Colonic mucosa (tissue), 4 donors: ENCODE measurements around the gene ZNF684. TPM values are rescaled to one million over a fixed set of nuclear protein-coding genes. Genes with fewer than 3 reads are reported as not detected.
"Not testable (repeated sequence)": the region's sequence is repeated elsewhere in the genome, so short reads cannot be mapped to it uniquely, and the experiment has no call there.

Experiments
- DNase-seq: peaks from one replicate; pipeline ENCODE4 v3.0.0-alpha.2; 2020
- H3K27ac ChIP-seq: fragments of 200-600 bp; one replicate; pipeline ENCODE4 v1.8.0; 2021
- H3K27me3 ChIP-seq: fragments of 200-600 bp; one replicate; pipeline ENCODE4 v1.8.0; 2021
- H3K36me3 ChIP-seq: fragments of 200-600 bp; one replicate; pipeline ENCODE4 v1.8.0; 2021
- H3K4me1 ChIP-seq: fragments of 200-600 bp; one replicate; pipeline ENCODE4 v1.8.0; 2021; ENCODE audit warnings: mild to moderate bottlenecking
- H3K4me3 ChIP-seq: fragments of 200-600 bp; one replicate; pipeline ENCODE4 v1.8.0; 2021
- H3K9ac ChIP-seq, 2 donors: one replicate each; pipeline ENCODE4 v1.7.0; 2013; ENCODE audit warnings: control low read depth in 2 of 2, low read depth in 2 of 2, low read length in 2 of 2
- H3K9me3 ChIP-seq: fragments of 200-600 bp; one replicate; pipeline ENCODE4 v1.8.0; 2021
- CTCF ChIP-seq: fragments of 200-600 bp; IDR thresholded peaks from one replicate; pipeline ENCODE4 v1.8.0; 2022; ENCODE audit warnings: antibody characterized with exemption, mild to moderate bottlenecking
- intact Hi-C: fragments of 100-400 bp; cut with DNase I; formaldehyde crosslinking; loops from one replicate; pipeline ENCODE4 v1.14.1; 2022
- total RNA-seq, 2 donors: library from RNA; stranded (reverse); fragmentation: NEBNext Ultra II Directional in 1 of 2; extraction: Animal tissue kit (Norgen Biotek cat#: 25700) in 1 of 2; gene quantifications; one replicate each; pipeline ENCODE4 v1.2.1, GENCODE V29; 2021
- donor health status: healthy.
- donor health status: DM: no; HTN: no; CAD: no.
- donor health status: DM: no; HTN: no; CAD: no.

ZNF684 gene
- 1 to 10 TPM; 4.6 to 4.9 TPM for total RNA-seq

DNA sequence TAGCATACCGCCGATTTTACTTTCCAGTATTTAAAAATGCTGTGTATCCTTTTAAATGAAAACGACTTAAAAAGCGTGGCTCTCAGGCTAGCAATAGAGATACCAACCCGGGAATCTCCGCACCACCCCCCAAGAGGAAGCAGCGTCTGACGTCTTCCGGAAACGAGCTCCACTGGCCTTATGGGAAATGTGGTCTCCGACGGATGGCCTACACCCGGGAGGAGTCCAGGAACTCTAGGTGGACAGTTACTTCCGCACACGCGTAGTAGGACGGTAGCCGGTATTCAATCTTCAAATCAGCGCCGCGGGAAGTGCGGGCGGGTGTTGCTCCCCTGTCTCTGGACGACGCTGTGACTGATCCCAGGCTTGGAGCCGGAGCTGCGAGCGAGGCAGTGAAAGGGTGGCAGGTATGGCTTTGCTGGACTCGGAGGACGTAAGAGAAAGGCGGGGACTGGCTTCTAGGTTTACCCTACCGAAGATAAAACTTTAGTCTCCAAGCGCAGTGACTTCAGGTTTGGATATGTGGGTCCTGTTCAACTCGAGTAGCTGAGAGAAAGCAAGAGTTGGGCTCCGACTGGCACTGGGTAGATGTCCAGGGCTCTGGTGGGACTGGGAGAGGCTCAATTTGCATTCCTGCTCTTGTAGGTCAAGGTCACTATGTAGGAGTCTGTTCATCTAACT lies at the start of gene ZNF684:
ZNF684 (plus strand) TSS at position 257 of the 681 bp plus-strand sequence. CDS start 1,530 bp downstream, outside the sequence.
- intact Hi-C loops, result no loop called here
- no peak for TF ChIP-seq CTCF
- Histone ChIP-seq H3K9me3 (no peaks in the 10 kb centered on the region), H3K4me3 (peak within 1 kb of the TSS; percentile 64), H3K27me3 (no peaks in the 10 kb centered on the region), H3K27ac (peak within 1 kb of the TSS; percentile 80), H3K9ac (peak within 1 kb of the TSS; percentile 58 to 84), H3K4me1 (peaks cover 3% of the 10 kb centered on the region), H3K36me3 (no peaks in the 10 kb centered on the region)
- DNase-seq, result peak; percentile 95

DNA sequence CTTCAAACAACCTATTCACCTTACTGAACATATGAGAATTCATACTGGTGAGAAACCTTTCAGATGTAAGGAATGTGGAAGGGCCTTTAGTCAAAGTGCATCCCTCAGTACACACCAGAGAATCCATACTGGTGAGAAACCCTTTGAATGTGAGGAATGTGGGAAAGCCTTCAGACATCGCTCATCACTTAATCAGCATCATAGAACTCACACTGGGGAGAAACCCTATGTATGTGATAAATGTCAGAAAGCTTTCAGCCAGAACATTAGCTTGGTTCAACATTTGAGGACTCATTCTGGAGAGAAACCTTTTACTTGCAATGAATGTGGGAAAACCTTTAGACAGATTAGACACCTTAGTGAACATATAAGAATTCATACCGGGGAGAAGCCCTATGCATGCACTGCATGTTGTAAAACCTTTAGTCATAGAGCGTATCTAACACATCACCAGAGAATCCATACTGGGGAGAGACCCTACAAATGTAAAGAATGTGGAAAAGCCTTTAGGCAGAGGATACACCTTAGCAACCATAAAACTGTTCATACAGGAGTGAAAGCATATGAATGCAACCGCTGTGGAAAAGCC lies 36.0 kb upstream of the ZNF684 start:
- Histone ChIP-seq H3K4me1 (no peaks in the 10 kb centered on the region), H3K4me3 (no peak overlapping the region), H3K9ac (no peak overlapping the region), H3K36me3 (no peaks in the 10 kb centered on the region), H3K27ac (no peak overlapping the region), H3K9me3 (no peaks in the 10 kb centered on the region), H3K27me3 (no peaks in the 10 kb centered on the region)
- intact Hi-C loops, result no loop called here
- TF ChIP-seq CTCF, result no peak
- no peak for DNase-seq

DNA sequence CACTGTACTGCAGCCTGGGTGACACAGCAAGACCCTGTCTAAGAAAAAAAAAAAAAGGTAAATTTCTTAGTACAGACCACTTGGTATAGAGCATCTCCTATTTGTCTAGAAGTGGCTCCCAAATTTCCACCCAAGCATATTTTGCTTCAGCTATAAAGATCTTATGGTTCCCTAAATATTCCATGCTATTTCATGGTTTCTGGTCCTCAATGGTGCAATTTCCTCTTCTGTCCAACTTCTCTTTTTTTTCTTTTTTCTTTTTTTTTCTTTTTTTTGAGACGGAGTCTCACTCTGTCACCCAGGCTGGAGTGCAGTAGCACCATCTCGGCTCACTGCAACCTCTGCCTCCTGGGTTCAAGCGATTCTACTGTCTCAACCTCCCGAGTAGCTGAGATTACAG lies 28.8 kb upstream of the ZNF684 start:
- intact Hi-C loops, H3K9me3 ChIP-seq: not testable (repeated sequence)

GRCh38 chr1:40507973-40508372 lies 23.5 kb upstream of the ZNF684 start:
- Histone ChIP-seq H3K27ac (no peak overlapping the region), H3K4me1 (no peaks in the 10 kb centered on the region)

More for the DNA sequence above, 28.8 kb upstream of the ZNF684 start:
- not testable (repeated sequence) for H3K9ac ChIP-seq, H3K4me3 ChIP-seq, H3K4me1 ChIP-seq, H3K36me3 ChIP-seq, H3K27me3 ChIP-seq, H3K27ac ChIP-seq, DNase-seq

GRCh38 chr1:40508375-40509341 lies 22.8 kb upstream of the ZNF684 start, which contains the start of gene EXO5:
Gene EXO5 (plus strand): TSS chr1:40508767. CDS start chr1:40514545, 5,778 bp downstream.
- peak; percentile 89 for DNase-seq
- H3K4me3 ChIP-seq, result peak within 1 kb of the TSS; percentile 77
- TF ChIP-seq CTCF, result no peak
- H3K9me3 ChIP-seq, result no peaks in the 10 kb centered on the region
- no peaks in the 10 kb centered on the region for H3K4me1 ChIP-seq
- no peaks in the 10 kb centered on the region for H3K36me3 ChIP-seq
- peak within 1 kb of the TSS; percentile 78 to 79 for H3K9ac ChIP-seq
- intact Hi-C loops, result no loop called here
- H3K27me3 ChIP-seq, result no peaks in the 10 kb centered on the region
- peak within 1 kb of the TSS; percentile 50 for H3K27ac ChIP-seq

More at GRCh38 chr1:40507973-40508372, 23.5 kb upstream of the ZNF684 start:
- no peak for TF ChIP-seq CTCF
- intact Hi-C loops, result no loop called here
- Histone ChIP-seq H3K27me3 (no peaks in the 10 kb centered on the region), H3K4me3 (peak overlapping the region; percentile 77), H3K9ac (peak overlapping the region; percentile 78 to 79), H3K9me3 (no peaks in the 10 kb centered on the region), H3K36me3 (no peaks in the 10 kb centered on the region)
- DNase-seq, result no peak
